Stimulated activated naive CD8-positive, alpha-beta T cell treated with anti-CD3 and anti-CD28 coated beads, Interleukin-15, Interleukin-2, amounts not matched to agents 100 ng/mL and 50 ng/mL, for 24 hours (primary cell): ENCODE measurements around the gene PDIA5.
"Not testable (repeated sequence)": the region's sequence is repeated elsewhere in the genome, so short reads cannot be mapped to it uniquely, and the experiment has no call there.

Source experiments
- H3K27ac Mint-ChIP-seq: one replicate; pipeline ENCODE4 v1.8.0; 2021; ENCODE audit warnings: mild to moderate bottlenecking, mixed read lengths
- H3K27me3 Mint-ChIP-seq: one replicate; pipeline ENCODE4 v1.8.0; 2021; ENCODE audit warnings: mixed read lengths
- H3K36me3 Mint-ChIP-seq: one replicate; pipeline ENCODE4 v1.8.0; 2021; ENCODE audit warnings: low read depth, mixed read lengths
- H3K4me1 Mint-ChIP-seq: one replicate; pipeline ENCODE4 v1.8.0; 2021; ENCODE audit warnings: low read depth, mixed read lengths
- H3K4me3 Mint-ChIP-seq: one replicate; pipeline ENCODE4 v1.8.0; 2021; ENCODE audit warnings: mild to moderate bottlenecking, mixed read lengths
- H3K9me3 Mint-ChIP-seq: one replicate; pipeline ENCODE4 v1.8.0; 2021; ENCODE audit warnings: mixed read lengths

PDIA5 gene

DNA sequence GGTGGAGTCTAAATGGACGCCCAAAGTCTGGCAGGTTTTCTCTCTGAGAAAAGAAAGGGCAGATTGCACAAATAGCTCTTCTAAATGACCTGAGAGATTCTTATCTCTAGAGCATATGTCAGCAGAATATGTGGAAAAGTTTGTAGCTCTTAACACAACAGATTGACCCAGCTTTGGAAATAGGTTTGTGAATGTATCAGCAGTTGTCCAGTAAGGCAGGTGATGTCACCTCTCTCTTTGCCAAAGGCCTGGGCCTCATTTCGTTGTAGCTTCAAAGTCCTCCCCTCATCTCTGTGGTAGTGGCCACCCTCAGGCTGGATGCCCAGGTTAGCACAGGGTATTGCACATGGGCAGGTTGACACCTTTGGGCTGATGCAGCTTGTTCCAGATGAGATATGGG lies 36.0 kb downstream of the PDIA5 start:
- Mint-ChIP-seq H3K36me3 (peaks cover 66% of the 10 kb centered on the region), H3K4me1 (no peaks in the 10 kb centered on the region), H3K27ac (no peak overlapping the region), H3K9me3 (no peaks in the 10 kb centered on the region), H3K4me3 (no peak overlapping the region), H3K27me3 (no peaks in the 10 kb centered on the region)

DNA sequence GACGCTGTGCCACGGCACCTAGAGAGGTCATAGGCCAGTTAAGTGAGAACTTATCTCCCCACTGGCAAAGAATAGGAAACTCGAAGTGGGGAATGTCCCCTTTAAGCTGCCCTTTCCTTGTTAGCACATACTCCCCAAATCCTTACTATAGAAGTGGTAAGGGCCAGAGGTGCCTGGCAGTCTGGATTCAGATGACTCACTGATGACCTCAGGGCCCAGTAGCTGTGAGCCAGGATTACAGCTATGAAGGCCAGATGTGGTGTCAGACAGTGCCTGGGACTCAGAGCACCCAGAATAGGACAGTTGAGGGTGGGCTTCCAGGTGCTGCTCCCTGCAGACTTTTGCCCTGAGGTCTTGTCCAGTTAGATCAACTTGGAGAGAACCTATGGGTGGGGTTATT lies 37.7 kb downstream of the PDIA5 start:
- Mint-ChIP-seq H3K36me3 (peaks cover 61% of the 10 kb centered on the region), H3K27ac (no peak overlapping the region), H3K27me3 (no peaks in the 10 kb centered on the region)

DNA sequence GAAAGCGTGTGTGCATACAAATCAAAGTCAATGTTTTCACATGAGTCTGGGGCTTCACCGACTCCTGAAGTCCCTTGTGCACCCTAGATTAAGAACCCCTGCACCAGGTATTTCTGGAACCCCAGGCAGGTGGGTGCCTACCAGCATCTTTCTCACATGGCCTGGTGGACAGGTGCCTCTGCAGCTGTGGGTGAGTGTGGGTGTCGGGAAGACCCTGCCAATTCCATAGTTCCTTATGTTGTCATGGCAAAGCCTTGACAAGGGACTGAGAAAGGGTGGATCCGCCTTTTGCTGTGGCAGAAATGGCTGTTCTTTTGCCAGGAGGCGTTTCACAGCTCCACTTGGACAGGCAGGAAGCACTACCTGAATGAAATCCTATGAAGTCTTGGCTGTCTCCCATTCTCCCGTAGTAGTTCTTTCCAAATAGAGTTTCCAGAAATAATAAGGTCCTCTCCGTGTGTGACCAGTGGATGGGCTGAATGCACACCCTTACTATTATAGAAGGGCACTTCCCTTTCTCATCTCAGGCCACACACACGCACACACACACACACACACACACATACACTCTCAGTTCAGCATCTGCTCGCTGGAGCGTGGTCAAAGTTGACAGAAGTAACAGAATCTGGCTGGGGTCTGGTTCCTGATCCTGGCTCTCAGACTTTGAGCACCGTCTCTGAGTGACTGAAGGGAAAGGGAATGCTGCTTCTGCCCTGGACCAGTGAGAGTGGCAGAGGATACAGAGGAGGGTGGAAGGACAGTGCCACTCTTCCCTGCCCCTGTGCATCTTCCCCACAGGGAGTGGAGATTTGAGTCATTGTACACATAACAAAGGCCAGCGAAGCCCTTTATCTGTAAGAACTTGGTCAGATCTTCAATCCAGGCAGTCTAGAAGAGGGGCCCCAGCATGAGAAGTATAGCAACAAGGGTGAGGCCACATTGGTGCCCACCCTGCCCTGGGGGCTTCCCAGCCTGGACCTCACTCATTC lies 38.7 kb downstream of the PDIA5 start:
- no peak overlapping the region for H3K4me3 Mint-ChIP-seq
- H3K27ac Mint-ChIP-seq: no peak overlapping the region
- no peaks in the 10 kb centered on the region for H3K27me3 Mint-ChIP-seq
- no peaks in the 10 kb centered on the region for H3K9me3 Mint-ChIP-seq
- H3K4me1 Mint-ChIP-seq: no peaks in the 10 kb centered on the region
- H3K36me3 Mint-ChIP-seq: peaks cover 67% of the 10 kb centered on the region

More for the DNA sequence above, 37.7 kb downstream of the PDIA5 start:
- Mint-ChIP-seq H3K4me1 (no peaks in the 10 kb centered on the region), H3K4me3 (no peak overlapping the region), H3K9me3 (no peaks in the 10 kb centered on the region)

GRCh38 chr3:123110282-123110975 lies 43.6 kb downstream of the PDIA5 start:
- Mint-ChIP-seq H3K4me3 (no peak overlapping the region), H3K4me1 (peaks cover 15% of the 10 kb centered on the region), H3K27me3 (no peaks in the 10 kb centered on the region), H3K36me3 (peaks cover 55% of the 10 kb centered on the region), H3K9me3 (no peaks in the 10 kb centered on the region), H3K27ac (peak overlapping the region; percentile 28)

GRCh38 chr3:123110976-123111615 lies 44.3 kb downstream of the PDIA5 start:
- Mint-ChIP-seq H3K27me3 (no peaks in the 10 kb centered on the region), H3K9me3 (no peaks in the 10 kb centered on the region), H3K4me1 (peaks cover 15% of the 10 kb centered on the region), H3K27ac (peak overlapping the region; percentile 28), H3K4me3 (no peak overlapping the region), H3K36me3 (peaks cover 54% of the 10 kb centered on the region)

DNA sequence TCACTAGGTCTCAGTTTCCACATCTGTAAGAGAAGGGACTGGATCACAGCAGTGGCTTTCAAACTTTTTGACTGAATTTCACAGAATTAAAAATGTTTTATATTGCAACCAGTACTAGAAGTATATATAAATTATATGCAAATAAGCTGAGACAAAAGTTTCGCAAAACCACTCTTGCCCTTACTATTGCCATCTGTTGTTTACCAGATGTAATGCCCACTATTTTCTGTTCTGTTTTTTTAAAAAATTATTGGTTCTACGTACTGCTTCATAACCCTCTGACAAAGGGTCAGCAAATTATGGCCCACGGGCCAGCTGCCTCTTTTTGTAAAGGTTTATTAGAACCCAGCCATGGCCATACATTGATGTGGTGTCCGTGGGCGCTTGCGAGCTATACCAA lies 44.8 kb downstream of the PDIA5 start:
- no peaks in the 10 kb centered on the region for H3K27me3 Mint-ChIP-seq
- H3K4me3 Mint-ChIP-seq: no peak overlapping the region
- H3K36me3 Mint-ChIP-seq: peaks cover 54% of the 10 kb centered on the region
- H3K4me1 Mint-ChIP-seq: peaks cover 15% of the 10 kb centered on the region
- H3K9me3 Mint-ChIP-seq: no peaks in the 10 kb centered on the region
- H3K27ac Mint-ChIP-seq: no peak overlapping the region

DNA sequence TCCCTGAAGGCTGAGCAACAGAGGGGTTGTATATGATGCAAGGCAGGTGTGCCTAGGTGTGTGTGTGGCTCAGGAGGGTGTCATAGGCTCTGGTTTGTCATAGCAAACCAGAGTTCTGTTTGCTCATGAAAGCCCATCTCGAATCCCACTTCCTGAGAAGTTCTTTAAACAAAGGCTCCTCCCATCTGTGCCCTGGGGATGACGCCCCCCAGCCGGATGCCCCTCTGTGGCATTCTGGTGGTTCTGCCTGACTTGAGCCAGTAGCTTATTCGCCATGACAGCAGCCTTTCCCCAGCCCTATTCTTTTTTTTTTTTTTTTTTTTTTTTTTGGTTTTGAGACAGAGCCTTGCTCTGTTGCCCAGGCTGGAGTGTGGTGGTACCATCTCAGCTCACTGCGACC lies 45.4 kb downstream of the PDIA5 start:
- H3K4me3 Mint-ChIP-seq: no peak overlapping the region
- H3K27ac Mint-ChIP-seq: no peak overlapping the region
- peaks cover 15% of the 10 kb centered on the region for H3K4me1 Mint-ChIP-seq
- H3K36me3 Mint-ChIP-seq: peaks cover 54% of the 10 kb centered on the region
- H3K9me3 Mint-ChIP-seq: no peaks in the 10 kb centered on the region
- no peaks in the 10 kb centered on the region for H3K27me3 Mint-ChIP-seq

DNA sequence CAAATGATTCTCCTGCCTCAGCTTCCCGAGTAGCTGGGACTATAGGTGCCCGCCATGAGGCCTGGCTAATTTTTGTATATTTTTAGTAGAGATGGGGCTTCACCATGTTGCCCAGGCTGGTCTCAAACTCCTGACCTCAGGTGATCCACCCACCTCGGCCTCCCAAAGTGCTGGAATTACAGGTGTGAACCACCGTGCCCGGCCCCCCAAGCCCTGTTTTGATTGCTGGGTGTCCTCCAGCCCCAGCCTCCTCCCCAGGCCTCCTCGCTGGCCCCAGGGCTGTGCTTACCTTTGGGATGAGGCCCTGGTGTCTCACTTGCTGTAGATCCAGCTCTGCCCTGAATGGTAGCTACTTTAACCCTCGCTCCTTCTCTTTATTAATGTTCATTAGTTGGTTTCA lies 45.8 kb downstream of the PDIA5 start:
- not testable (repeated sequence) for H3K9me3 Mint-ChIP-seq, H3K4me3 Mint-ChIP-seq, H3K27me3 Mint-ChIP-seq, H3K27ac Mint-ChIP-seq
- H3K4me1 Mint-ChIP-seq: peaks cover 15% of the 10 kb centered on the region
- H3K36me3 Mint-ChIP-seq: peaks cover 54% of the 10 kb centered on the region

- Mint-ChIP-seq H3K9me3 (no peaks in the 10 kb centered on the region), H3K27me3 (no peaks in the 10 kb centered on the region), H3K27ac (no peak overlapping the region), H3K36me3 (peaks cover 59% of the 10 kb centered on the region), H3K4me1 (peaks cover 15% of the 10 kb centered on the region), H3K4me3 (no peak overlapping the region)
Measured at GRCh38 chr3:123113889-123114450, 47.1 kb downstream of the PDIA5 start.

GRCh38 chr3:123116116-123116515 lies 49.3 kb downstream of the PDIA5 start:
- Mint-ChIP-seq H3K27ac (no peak overlapping the region), H3K4me3 (no peak overlapping the region), H3K36me3 (peaks cover 61% of the 10 kb centered on the region), H3K9me3 (no peaks in the 10 kb centered on the region), H3K4me1 (peaks cover 13% of the 10 kb centered on the region), H3K27me3 (no peaks in the 10 kb centered on the region)

GRCh38 chr3:123119388-123119787 lies 52.6 kb downstream of the PDIA5 start:
- H3K4me3 Mint-ChIP-seq: no peak overlapping the region
- no peaks in the 10 kb centered on the region for H3K27me3 Mint-ChIP-seq
- H3K36me3 Mint-ChIP-seq: peaks cover 79% of the 10 kb centered on the region
- peaks cover 1% of the 10 kb centered on the region for H3K4me1 Mint-ChIP-seq
- H3K9me3 Mint-ChIP-seq: no peaks in the 10 kb centered on the region
- H3K27ac Mint-ChIP-seq: no peak overlapping the region

GRCh38 chr3:123119802-123120201 lies 53.0 kb downstream of the PDIA5 start:
- Mint-ChIP-seq H3K4me1 (no peaks in the 10 kb centered on the region), H3K36me3 (peaks cover 78% of the 10 kb centered on the region), H3K27ac (no peak overlapping the region)

GRCh38 chr3:123120573-123120972 lies 53.7 kb downstream of the PDIA5 start:
- no peaks in the 10 kb centered on the region for H3K4me1 Mint-ChIP-seq
- H3K36me3 Mint-ChIP-seq: peaks cover 80% of the 10 kb centered on the region
- H3K9me3 Mint-ChIP-seq: no peaks in the 10 kb centered on the region
- H3K27ac Mint-ChIP-seq: no peak overlapping the region
- no peaks in the 10 kb centered on the region for H3K27me3 Mint-ChIP-seq
- no peak overlapping the region for H3K4me3 Mint-ChIP-seq

More at GRCh38 chr3:123119802-123120201, 53.0 kb downstream of the PDIA5 start:
- no peaks in the 10 kb centered on the region for H3K9me3 Mint-ChIP-seq
- H3K27me3 Mint-ChIP-seq: no peaks in the 10 kb centered on the region
- no peak overlapping the region for H3K4me3 Mint-ChIP-seq

- H3K36me3 Mint-ChIP-seq: peaks cover 75% of the 10 kb centered on the region
Measured at GRCh38 chr3:123122057-123122456, 55.2 kb downstream of the PDIA5 start.

More at GRCh38 chr3:123122057-123122456, 55.2 kb downstream of the PDIA5 start:
- H3K27me3 Mint-ChIP-seq: no peaks in the 10 kb centered on the region
- no peak overlapping the region for H3K4me3 Mint-ChIP-seq
- no peaks in the 10 kb centered on the region for H3K4me1 Mint-ChIP-seq
- no peak overlapping the region for H3K27ac Mint-ChIP-seq
- H3K9me3 Mint-ChIP-seq: no peaks in the 10 kb centered on the region
